ENCODE data around the gene FOXI3. TPM values are rescaled to one million over a fixed set of nuclear protein-coding genes. Genes with fewer than 3 reads are reported as not detected.
"Not testable (repeated sequence)": the region's sequence is repeated elsewhere in the genome, so short reads cannot be mapped to it uniquely, and the experiment has no call there.

FOXI3 gene
- total RNA-seq, 1 donor: not detected

- no peak for DNase-seq (ENCODE audit: insufficient read length, low spot score, missing footprints)
- H3K36me3 ChIP-seq (ENCODE audit: insufficient read depth, low read length): no peaks in the 10 kb centered on the region
- TF ChIP-seq, protein P1, sequence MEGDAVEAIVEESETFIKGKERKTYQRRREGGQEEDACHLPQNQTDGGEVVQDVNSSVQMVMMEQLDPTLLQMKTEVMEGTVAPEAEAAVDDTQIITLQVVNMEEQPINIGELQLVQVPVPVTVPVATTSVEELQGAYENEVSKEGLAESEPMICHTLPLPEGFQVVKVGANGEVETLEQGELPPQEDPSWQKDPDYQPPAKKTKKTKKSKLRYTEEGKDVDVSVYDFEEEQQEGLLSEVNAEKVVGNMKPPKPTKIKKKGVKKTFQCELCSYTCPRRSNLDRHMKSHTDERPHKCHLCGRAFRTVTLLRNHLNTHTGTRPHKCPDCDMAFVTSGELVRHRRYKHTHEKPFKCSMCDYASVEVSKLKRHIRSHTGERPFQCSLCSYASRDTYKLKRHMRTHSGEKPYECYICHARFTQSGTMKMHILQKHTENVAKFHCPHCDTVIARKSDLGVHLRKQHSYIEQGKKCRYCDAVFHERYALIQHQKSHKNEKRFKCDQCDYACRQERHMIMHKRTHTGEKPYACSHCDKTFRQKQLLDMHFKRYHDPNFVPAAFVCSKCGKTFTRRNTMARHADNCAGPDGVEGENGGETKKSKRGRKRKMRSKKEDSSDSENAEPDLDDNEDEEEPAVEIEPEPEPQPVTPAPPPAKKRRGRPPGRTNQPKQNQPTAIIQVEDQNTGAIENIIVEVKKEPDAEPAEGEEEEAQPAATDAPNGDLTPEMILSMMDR (IDR thresholded peaks at IDR 0.05; ENCODE audit: extremely low read depth, low read depth, low read length): no peak
- H3K79me2 ChIP-seq (ENCODE audit: insufficient read depth, low read length): no peaks in the 10 kb centered on the region
- no peak overlapping the region for H3K4me2 ChIP-seq (ENCODE audit: insufficient read depth, low read length)
- H3K27me3 ChIP-seq (ENCODE audit: insufficient read depth, low read length): no peaks in the 10 kb centered on the region
- H3K4me3 ChIP-seq (ENCODE audit: insufficient read depth, low read length): no peak overlapping the region
- no peak overlapping the region for H2AFZ ChIP-seq (ENCODE audit: low read length)
- H3K27ac ChIP-seq (ENCODE audit: low read depth, low read length): no peak overlapping the region
- H4K20me1 ChIP-seq (ENCODE audit: insufficient read depth, low read length): no peaks in the 10 kb centered on the region
- H3K9me3 ChIP-seq (ENCODE audit: low read depth, low read length): no peaks in the 10 kb centered on the region
- H3K4me1 ChIP-seq (ENCODE audit: insufficient read depth, low read length): no peaks in the 10 kb centered on the region
Measured at GRCh38 chr2:88423733-88424132, 28.8 kb downstream of the FOXI3 start.

DNA sequence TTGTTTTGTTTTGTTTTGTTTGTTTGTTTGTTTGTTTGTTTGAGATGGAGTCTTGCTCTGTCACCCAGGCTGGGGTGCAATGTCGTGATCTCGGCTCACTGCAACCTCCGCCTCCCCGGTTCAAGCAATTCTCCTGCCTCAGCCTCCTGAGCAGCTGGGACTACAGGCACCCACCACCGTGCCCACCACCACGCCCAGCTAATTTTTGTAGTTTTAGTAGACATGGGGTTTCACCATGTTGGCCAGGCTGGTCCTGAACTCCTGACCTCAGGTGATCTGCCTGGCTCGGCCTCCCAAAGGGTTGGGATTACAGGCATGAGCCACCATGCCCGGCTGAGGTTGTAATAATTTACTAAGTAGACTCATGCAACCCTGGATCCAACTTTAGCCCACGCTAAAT, 33.4 kb downstream of the FOXI3 start:
- DNase-seq (ENCODE audit: insufficient read length, low spot score, missing footprints); H3K27me3 ChIP-seq (ENCODE audit: insufficient read depth, low read length); H2AFZ ChIP-seq (ENCODE audit: low read length); H3K4me1 ChIP-seq (ENCODE audit: insufficient read depth, low read length); H3K4me3 ChIP-seq (ENCODE audit: insufficient read depth, low read length); H4K20me1 ChIP-seq (ENCODE audit: insufficient read depth, low read length); H3K9me3 ChIP-seq (ENCODE audit: low read depth, low read length); H3K36me3 ChIP-seq (ENCODE audit: insufficient read depth, low read length); H3K79me2 ChIP-seq (ENCODE audit: insufficient read depth, low read length); H3K4me2 ChIP-seq (ENCODE audit: insufficient read depth, low read length); H3K27ac ChIP-seq (ENCODE audit: low read depth, low read length): not testable (repeated sequence)

DNA sequence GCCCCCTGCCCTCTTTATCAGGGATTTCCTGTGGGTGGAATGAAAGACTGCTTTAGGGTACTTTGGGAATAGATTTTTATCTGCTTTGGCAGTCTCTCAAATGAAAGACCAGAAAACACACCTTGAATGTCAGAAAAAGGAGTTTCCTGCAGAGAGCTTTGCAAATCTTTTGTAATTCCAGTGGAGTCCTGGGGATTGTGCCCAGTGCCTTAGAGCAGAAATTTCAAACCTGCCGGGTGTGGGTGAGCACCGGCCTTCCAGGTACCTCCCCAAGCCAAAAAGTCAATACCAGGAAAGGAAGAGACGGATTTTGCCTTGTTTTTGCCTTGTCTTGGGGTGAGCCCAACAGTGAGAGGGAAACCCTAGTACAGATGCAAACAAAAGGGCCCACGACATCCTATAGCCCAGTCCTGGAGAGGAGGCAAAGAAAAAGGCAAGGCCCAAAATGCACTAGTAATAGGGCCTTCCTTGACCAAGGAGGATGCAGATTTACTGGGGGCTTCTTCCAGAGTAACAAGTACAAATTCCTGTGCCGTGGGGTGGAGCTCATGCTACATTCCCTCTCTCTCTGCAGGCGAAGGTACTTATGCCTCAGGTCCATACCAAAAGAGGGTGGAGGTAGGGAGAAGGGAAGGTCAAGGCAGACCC, 36.4 kb downstream of the FOXI3 start:
- Histone ChIP-seq H3K27ac (ENCODE audit: low read depth, low read length) (no peak overlapping the region), H4K20me1 (ENCODE audit: insufficient read depth, low read length) (no peaks in the 10 kb centered on the region), H3K4me2 (ENCODE audit: insufficient read depth, low read length) (no peak overlapping the region), H3K27me3 (ENCODE audit: insufficient read depth, low read length) (no peaks in the 10 kb centered on the region), H3K4me1 (ENCODE audit: insufficient read depth, low read length) (no peaks in the 10 kb centered on the region), H3K4me3 (ENCODE audit: insufficient read depth, low read length) (no peak overlapping the region), H3K9me3 (ENCODE audit: low read depth, low read length) (no peaks in the 10 kb centered on the region), H2AFZ (ENCODE audit: low read length) (no peak overlapping the region), H3K79me2 (ENCODE audit: insufficient read depth, low read length) (no peaks in the 10 kb centered on the region), H3K36me3 (ENCODE audit: insufficient read depth, low read length) (no peaks in the 10 kb centered on the region)
- DNase-seq (ENCODE audit: insufficient read length, low spot score, missing footprints): no peak
- TF ChIP-seq, protein P1 (IDR thresholded peaks at IDR 0.05; ENCODE audit: extremely low read depth, low read depth, low read length): no peak

DNA sequence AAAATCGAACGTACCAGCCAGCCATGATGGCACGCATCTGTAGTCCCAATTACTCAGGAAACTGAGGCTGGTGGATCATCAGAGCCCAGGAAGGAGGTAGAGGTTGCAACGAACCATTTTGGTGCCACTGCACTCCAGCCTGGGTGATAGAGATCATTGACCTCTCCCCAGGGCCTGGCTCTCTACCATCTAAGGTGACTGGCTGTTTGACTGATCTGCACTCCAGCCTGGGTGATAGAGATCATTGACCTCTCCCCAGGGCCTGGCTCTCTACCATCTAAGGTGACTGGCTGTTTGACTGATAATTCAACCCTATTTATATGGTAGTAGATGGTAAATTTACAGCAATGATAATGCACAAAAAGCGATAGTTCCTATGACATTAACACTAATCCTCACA, 43.6 kb downstream of the FOXI3 start:
- H3K4me1 ChIP-seq (ENCODE audit: insufficient read depth, low read length); H3K79me2 ChIP-seq (ENCODE audit: insufficient read depth, low read length); H3K4me3 ChIP-seq (ENCODE audit: insufficient read depth, low read length); H3K4me2 ChIP-seq (ENCODE audit: insufficient read depth, low read length); H3K27me3 ChIP-seq (ENCODE audit: insufficient read depth, low read length); H4K20me1 ChIP-seq (ENCODE audit: insufficient read depth, low read length); H3K9me3 ChIP-seq (ENCODE audit: low read depth, low read length); H3K27ac ChIP-seq (ENCODE audit: low read depth, low read length); H3K36me3 ChIP-seq (ENCODE audit: insufficient read depth, low read length); H2AFZ ChIP-seq (ENCODE audit: low read length): not testable (repeated sequence)
- peak; percentile 13 for DNase-seq (ENCODE audit: insufficient read length, low spot score, missing footprints)

- H3K4me1 ChIP-seq (ENCODE audit: insufficient read depth, low read length): no peaks in the 10 kb centered on the region
- H3K27ac ChIP-seq (ENCODE audit: low read depth, low read length): no peak overlapping the region
- no peak overlapping the region for H3K4me2 ChIP-seq (ENCODE audit: insufficient read depth, low read length)
- H3K79me2 ChIP-seq (ENCODE audit: insufficient read depth, low read length): no peaks in the 10 kb centered on the region
- no peaks in the 10 kb centered on the region for H4K20me1 ChIP-seq (ENCODE audit: insufficient read depth, low read length)
- no peaks in the 10 kb centered on the region for H3K36me3 ChIP-seq (ENCODE audit: insufficient read depth, low read length)
- no peaks in the 10 kb centered on the region for H3K9me3 ChIP-seq (ENCODE audit: low read depth, low read length)
- no peak overlapping the region for H2AFZ ChIP-seq (ENCODE audit: low read length)
- H3K27me3 ChIP-seq (ENCODE audit: insufficient read depth, low read length): no peaks in the 10 kb centered on the region
- H3K4me3 ChIP-seq (ENCODE audit: insufficient read depth, low read length): no peak overlapping the region
- TF ChIP-seq, protein P1 (IDR thresholded peaks at IDR 0.05; ENCODE audit: extremely low read depth, low read depth, low read length): no peak
- no peak for DNase-seq (ENCODE audit: insufficient read length, low spot score, missing footprints)
Measured at GRCh38 chr2:88400037-88400767, 52.3 kb downstream of the FOXI3 start.
